Measurements from ENCODE around the gene PPP1R2C.

GRCh38 chrX:42751573-42751972 lies 26.4 kb downstream of the PPP1R2C start:
- TF ChIP-seq CTCF (IDR thresholded peaks at IDR 0.05) = no peak
- TF ChIP-seq POLR2A (IDR thresholded peaks at IDR 0.05) = no peak

Data from lower leg skin (tissue), 3 donors.